ENCODE results near the gene MAP1LC3B2.
"Not testable (repeated sequence)": the region's sequence is repeated elsewhere in the genome, so short reads cannot be mapped to it uniquely, and the experiment has no call there.

The MAP1LC3B2 gene

GRCh38 chr12:116561181-116561821 is 2.1 kb downstream of the MAP1LC3B2 start:
- DNase-seq: peak in 1 of 3 donors; percentile 13

GRCh38 chr12:116562090-116562489 is 2.9 kb downstream of the MAP1LC3B2 start:
- DNase-seq: no peak

- DNase-seq: no peak
These were observed 4.1 kb downstream of the MAP1LC3B2 start for GRCh38 chr12:116563262-116563661.

GRCh38 chr12:116564080-116564479 is 4.9 kb downstream of the MAP1LC3B2 start:
- DNase-seq: no peak

- DNase-seq: not testable (repeated sequence)
These were observed 6.0 kb downstream of the MAP1LC3B2 start for GRCh38 chr12:116565221-116565620.

- no peak for DNase-seq
These were observed 6.8 kb downstream of the MAP1LC3B2 start for GRCh38 chr12:116565963-116566362.

- no peak for DNase-seq
These were observed 9.0 kb downstream of the MAP1LC3B2 start for GRCh38 chr12:116568203-116568602.

- no peak for DNase-seq
These were observed 11.9 kb downstream of the MAP1LC3B2 start for GRCh38 chr12:116571089-116571488.

- DNase-seq: no peak
These were observed 14.6 kb downstream of the MAP1LC3B2 start for GRCh38 chr12:116573776-116574175.

GRCh38 chr12:116575754-116576153 is 16.6 kb downstream of the MAP1LC3B2 start:
- DNase-seq: not testable (repeated sequence)

GRCh38 chr12:116577154-116577561 is 18.0 kb downstream of the MAP1LC3B2 start:
- DNase-seq: no peak

- no peak for DNase-seq
These were observed 18.9 kb downstream of the MAP1LC3B2 start for GRCh38 chr12:116578051-116578450.

- DNase-seq: no peak
These were observed 23.4 kb downstream of the MAP1LC3B2 start for GRCh38 chr12:116582610-116583009.

- no peak for DNase-seq
These were observed 24.0 kb downstream of the MAP1LC3B2 start for GRCh38 chr12:116583129-116583694.

GRCh38 chr12:116587270-116587669 is 28.1 kb downstream of the MAP1LC3B2 start:
- no peak for DNase-seq

- no peak for DNase-seq
These were observed 29.3 kb downstream of the MAP1LC3B2 start for GRCh38 chr12:116588390-116589028.

- DNase-seq: no peak
These were observed 30.4 kb downstream of the MAP1LC3B2 start for GRCh38 chr12:116589581-116589980.

GRCh38 chr12:116590561-116590960 is 31.4 kb downstream of the MAP1LC3B2 start:
- no peak for DNase-seq

GRCh38 chr12:116591855-116592637 is 32.9 kb downstream of the MAP1LC3B2 start:
- no peak for DNase-seq

GRCh38 chr12:116592731-116593130 is 33.5 kb downstream of the MAP1LC3B2 start:
- DNase-seq: peak in 2 of 3 donors; percentile 32 to 36

GRCh38 chr12:116594325-116595038 is 35.3 kb downstream of the MAP1LC3B2 start:
- peak; percentile 84 to 89 (median 85) for DNase-seq

GRCh38 chr12:116595186-116595585 is 36.0 kb downstream of the MAP1LC3B2 start:
- no peak for DNase-seq

GRCh38 chr12:116595672-116596071 is 36.5 kb downstream of the MAP1LC3B2 start:
- no peak for DNase-seq
